WTC11 (cell line): ENCODE data around the gene IL10RB. TPM values are rescaled to one million over a fixed set of nuclear protein-coding genes. Genes with fewer than 3 reads are reported as not detected.

Experiments used
- ETV6 ChIP-seq: sonication (generic); formaldehyde crosslinking; IDR thresholded peaks from 2 replicates; pipeline ENCODE4 v1.8.1; 2022; ENCODE audit warnings: mild to moderate bottlenecking, missing genetic modification reagents
- FOXJ3 ChIP-seq: sonication (generic); formaldehyde crosslinking; IDR thresholded peaks from 2 replicates; pipeline ENCODE4 v1.9.0; 2021; ENCODE audit warnings: missing genetic modification reagents, mild to moderate bottlenecking, borderline replicate concordance
- GRHL2 ChIP-seq: fragments of 250-450 bp; sonication (Bioruptor Pico); IDR thresholded peaks from 2 replicates; pipeline ENCODE4 v1.8.0; 2022; ENCODE audit warnings: mild to moderate bottlenecking, moderate library complexity; ENCODE audit not compliant: insufficient replicate concordance, severe bottlenecking
- JAZF1 ChIP-seq: fragments of 250-450 bp; sonication (Bioruptor Pico); IDR thresholded peaks from 2 replicates; pipeline ENCODE4 v1.9.0; 2021; ENCODE audit warnings: moderate library complexity, mild to moderate bottlenecking, inconsistent platforms
- NFYB ChIP-seq: sonication (generic); formaldehyde crosslinking; conservative IDR thresholded peaks from 2 replicates; pipeline ENCODE4 v1.8.0; 2022; ENCODE audit warnings: low read depth, missing genetic modification reagents
- SMAD4 ChIP-seq: sonication (generic); formaldehyde crosslinking; IDR thresholded peaks from 2 replicates; pipeline ENCODE4 v1.8.0; 2022; ENCODE audit warnings: mild to moderate bottlenecking, missing genetic modification reagents
- SP1 ChIP-seq: sonication (generic); formaldehyde crosslinking; conservative IDR thresholded peaks from 2 replicates; pipeline ENCODE4 v1.8.1; 2022; ENCODE audit warnings: missing genetic modification reagents
- ZNF121 ChIP-seq: sonication (generic); formaldehyde crosslinking; IDR thresholded peaks from 2 replicates; pipeline ENCODE4 v1.8.0; 2023; ENCODE audit warnings: missing genetic modification reagents
- ZNF232 ChIP-seq: sonication (generic); formaldehyde crosslinking; IDR thresholded peaks from 2 replicates; pipeline ENCODE4 v1.8.0; 2022; ENCODE audit warnings: mild to moderate bottlenecking, missing genetic modification reagents
- ZNF263 ChIP-seq: sonication (generic); formaldehyde crosslinking; IDR thresholded peaks from 2 replicates; pipeline ENCODE4 v1.8.1; 2022; ENCODE audit warnings: low read depth, mild to moderate bottlenecking, moderate library complexity, missing genetic modification reagents
- ZNF317 ChIP-seq: sonication (generic); formaldehyde crosslinking; IDR thresholded peaks from 2 replicates; pipeline ENCODE4 v1.8.1; 2023; ENCODE audit warnings: low read depth, mild to moderate bottlenecking, moderate library complexity, missing genetic modification reagents, borderline replicate concordance
- total RNA-seq: library from RNA; stranded (reverse); gene quantifications from 3 replicates; pipeline ENCODE4 v1.2.3, GENCODE V29; 2021
- TF ChIP-seq, protein P1 (sequence below): sonication (generic); formaldehyde crosslinking; IDR thresholded peaks from 2 replicates; pipeline ENCODE4 v1.8.0; 2023; ENCODE audit warnings: missing genetic modification reagents, mild to moderate bottlenecking, borderline replicate concordance
- TF ChIP-seq, protein P2 (sequence below): sonication (generic); formaldehyde crosslinking; IDR thresholded peaks from 2 replicates; pipeline ENCODE4 v1.8.1; 2022; ENCODE audit warnings: missing genetic modification reagents, borderline replicate concordance
- TF ChIP-seq, protein P3 (sequence below): sonication (generic); formaldehyde crosslinking; IDR thresholded peaks from 2 replicates; pipeline ENCODE4 v1.8.1; 2023; ENCODE audit warnings: mild to moderate bottlenecking, missing genetic modification reagents
- TF ChIP-seq, protein P4 (sequence below): sonication (generic); formaldehyde crosslinking; IDR thresholded peaks from 2 replicates; pipeline ENCODE4 v1.8.1; 2022; ENCODE audit warnings: low read depth, missing genetic modification reagents, borderline replicate concordance
- TF ChIP-seq, protein P5 (sequence below): fragments of 250-450 bp; sonication (Bioruptor Pico); IDR thresholded peaks from 2 replicates; pipeline ENCODE4 v1.8.0; 2021; ENCODE audit warnings: mild to moderate bottlenecking
- TF ChIP-seq, protein P6 (sequence below): sonication (generic); formaldehyde crosslinking; IDR thresholded peaks from 2 replicates; pipeline ENCODE4 v1.8.0; 2022; ENCODE audit warnings: mild to moderate bottlenecking, missing genetic modification reagents
- TF ChIP-seq, protein P7 (sequence below): sonication (generic); formaldehyde crosslinking; IDR thresholded peaks from 2 replicates; pipeline ENCODE4 v1.8.1; 2022; ENCODE audit warnings: low read depth, mild to moderate bottlenecking, moderate library complexity, missing genetic modification reagents, borderline replicate concordance

Gene IL10RB
- total RNA-seq, 1 experiment from 2014 or later: 3.7 TPM

DNA sequence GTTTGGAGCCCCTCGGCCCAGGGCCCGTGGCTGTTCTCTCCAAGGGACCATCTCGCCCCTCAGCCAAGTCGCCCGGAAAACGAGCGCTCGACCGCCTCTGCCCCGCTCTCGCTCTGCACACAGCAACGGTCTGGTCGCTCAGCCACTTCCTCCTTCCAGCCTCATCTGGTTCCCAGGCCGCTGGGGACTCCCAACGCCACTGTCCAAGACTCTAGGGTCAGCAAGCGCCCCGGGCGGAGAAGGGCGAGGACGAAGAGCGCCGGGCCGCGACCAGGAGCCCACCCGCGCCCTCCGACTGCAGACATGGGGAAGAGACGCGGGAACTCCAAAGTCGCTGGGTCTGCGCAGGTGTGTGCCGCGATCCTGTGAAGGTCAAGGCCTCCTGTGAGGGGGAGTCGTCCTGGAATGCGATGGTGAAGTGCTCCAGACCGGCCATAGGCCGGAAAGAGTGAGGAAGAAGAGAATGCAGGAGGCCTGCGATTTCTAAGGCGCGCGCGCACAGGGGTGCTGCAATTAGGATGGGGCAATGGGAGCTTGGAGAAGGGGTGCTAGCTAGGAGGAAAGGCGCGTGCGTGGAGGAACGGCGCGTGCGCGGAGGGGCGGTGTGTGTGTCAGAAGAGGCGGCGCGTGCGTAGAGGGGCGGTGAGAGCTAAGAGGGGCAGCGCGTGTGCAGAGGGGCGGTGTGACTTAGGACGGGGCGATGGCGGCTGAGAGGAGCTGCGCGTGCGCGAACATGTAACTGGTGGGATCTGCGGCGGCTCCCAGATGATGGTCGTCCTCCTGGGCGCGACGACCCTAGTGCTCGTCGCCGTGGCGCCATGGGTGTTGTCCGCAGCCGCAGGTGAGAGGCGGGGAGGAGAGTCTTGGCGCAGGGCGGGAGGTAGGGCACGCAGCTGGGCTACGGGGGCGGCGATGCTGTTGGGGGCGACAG, 58.4 kb downstream of the IL10RB start, which contains the start of gene IFNAR1 (continued):
- TF ChIP-seq, protein P1, sequence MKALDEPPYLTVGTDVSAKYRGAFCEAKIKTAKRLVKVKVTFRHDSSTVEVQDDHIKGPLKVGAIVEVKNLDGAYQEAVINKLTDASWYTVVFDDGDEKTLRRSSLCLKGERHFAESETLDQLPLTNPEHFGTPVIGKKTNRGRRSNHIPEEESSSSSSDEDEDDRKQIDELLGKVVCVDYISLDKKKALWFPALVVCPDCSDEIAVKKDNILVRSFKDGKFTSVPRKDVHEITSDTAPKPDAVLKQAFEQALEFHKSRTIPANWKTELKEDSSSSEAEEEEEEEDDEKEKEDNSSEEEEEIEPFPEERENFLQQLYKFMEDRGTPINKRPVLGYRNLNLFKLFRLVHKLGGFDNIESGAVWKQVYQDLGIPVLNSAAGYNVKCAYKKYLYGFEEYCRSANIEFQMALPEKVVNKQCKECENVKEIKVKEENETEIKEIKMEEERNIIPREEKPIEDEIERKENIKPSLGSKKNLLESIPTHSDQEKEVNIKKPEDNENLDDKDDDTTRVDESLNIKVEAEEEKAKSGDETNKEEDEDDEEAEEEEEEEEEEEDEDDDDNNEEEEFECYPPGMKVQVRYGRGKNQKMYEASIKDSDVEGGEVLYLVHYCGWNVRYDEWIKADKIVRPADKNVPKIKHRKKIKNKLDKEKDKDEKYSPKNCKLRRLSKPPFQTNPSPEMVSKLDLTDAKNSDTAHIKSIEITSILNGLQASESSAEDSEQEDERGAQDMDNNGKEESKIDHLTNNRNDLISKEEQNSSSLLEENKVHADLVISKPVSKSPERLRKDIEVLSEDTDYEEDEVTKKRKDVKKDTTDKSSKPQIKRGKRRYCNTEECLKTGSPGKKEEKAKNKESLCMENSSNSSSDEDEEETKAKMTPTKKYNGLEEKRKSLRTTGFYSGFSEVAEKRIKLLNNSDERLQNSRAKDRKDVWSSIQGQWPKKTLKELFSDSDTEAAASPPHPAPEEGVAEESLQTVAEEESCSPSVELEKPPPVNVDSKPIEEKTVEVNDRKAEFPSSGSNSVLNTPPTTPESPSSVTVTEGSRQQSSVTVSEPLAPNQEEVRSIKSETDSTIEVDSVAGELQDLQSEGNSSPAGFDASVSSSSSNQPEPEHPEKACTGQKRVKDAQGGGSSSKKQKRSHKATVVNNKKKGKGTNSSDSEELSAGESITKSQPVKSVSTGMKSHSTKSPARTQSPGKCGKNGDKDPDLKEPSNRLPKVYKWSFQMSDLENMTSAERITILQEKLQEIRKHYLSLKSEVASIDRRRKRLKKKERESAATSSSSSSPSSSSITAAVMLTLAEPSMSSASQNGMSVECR (CRISPR knock-in tag): no peak
- TF ChIP-seq GRHL2 (CRISPR knock-in tag) (no peak), ZNF121 (CRISPR knock-in tag) (0 out of 2 replicates have a peak, but pooled peaks have one; percentile 16), JAZF1 (CRISPR knock-in tag) (no peak), NFYB (CRISPR knock-in tag) (no peak), SMAD4 (CRISPR knock-in tag) (no peak), ZNF263 (no peak), ZNF317 (CRISPR knock-in tag) (no peak), ETV6 (CRISPR knock-in tag) (peak; percentile 94), SP1 (CRISPR knock-in tag) (peak; percentile 50; the same call in 1 of the 2 replicates), ZNF232 (peak; percentile 90; the same call in 1 of the 2 replicates), FOXJ3 (CRISPR knock-in tag) (no peak; the same call in 1 of the 2 replicates)
- TF ChIP-seq, protein P2, sequence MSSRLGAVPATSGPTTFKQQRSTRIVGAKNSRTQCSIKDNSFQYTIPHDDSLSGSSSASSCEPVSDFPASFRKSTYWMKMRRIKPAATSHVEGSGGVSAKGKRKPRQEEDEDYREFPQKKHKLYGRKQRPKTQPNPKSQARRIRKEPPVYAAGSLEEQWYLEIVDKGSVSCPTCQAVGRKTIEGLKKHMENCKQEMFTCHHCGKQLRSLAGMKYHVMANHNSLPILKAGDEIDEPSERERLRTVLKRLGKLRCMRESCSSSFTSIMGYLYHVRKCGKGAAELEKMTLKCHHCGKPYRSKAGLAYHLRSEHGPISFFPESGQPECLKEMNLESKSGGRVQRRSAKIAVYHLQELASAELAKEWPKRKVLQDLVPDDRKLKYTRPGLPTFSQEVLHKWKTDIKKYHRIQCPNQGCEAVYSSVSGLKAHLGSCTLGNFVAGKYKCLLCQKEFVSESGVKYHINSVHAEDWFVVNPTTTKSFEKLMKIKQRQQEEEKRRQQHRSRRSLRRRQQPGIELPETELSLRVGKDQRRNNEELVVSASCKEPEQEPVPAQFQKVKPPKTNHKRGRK (CRISPR knock-in tag): no peak
- TF ChIP-seq, protein P3, sequence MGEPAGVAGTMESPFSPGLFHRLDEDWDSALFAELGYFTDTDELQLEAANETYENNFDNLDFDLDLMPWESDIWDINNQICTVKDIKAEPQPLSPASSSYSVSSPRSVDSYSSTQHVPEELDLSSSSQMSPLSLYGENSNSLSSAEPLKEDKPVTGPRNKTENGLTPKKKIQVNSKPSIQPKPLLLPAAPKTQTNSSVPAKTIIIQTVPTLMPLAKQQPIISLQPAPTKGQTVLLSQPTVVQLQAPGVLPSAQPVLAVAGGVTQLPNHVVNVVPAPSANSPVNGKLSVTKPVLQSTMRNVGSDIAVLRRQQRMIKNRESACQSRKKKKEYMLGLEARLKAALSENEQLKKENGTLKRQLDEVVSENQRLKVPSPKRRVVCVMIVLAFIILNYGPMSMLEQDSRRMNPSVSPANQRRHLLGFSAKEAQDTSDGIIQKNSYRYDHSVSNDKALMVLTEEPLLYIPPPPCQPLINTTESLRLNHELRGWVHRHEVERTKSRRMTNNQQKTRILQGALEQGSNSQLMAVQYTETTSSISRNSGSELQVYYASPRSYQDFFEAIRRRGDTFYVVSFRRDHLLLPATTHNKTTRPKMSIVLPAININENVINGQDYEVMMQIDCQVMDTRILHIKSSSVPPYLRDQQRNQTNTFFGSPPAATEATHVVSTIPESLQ (CRISPR knock-in tag): no peak
- TF ChIP-seq, protein P4, sequence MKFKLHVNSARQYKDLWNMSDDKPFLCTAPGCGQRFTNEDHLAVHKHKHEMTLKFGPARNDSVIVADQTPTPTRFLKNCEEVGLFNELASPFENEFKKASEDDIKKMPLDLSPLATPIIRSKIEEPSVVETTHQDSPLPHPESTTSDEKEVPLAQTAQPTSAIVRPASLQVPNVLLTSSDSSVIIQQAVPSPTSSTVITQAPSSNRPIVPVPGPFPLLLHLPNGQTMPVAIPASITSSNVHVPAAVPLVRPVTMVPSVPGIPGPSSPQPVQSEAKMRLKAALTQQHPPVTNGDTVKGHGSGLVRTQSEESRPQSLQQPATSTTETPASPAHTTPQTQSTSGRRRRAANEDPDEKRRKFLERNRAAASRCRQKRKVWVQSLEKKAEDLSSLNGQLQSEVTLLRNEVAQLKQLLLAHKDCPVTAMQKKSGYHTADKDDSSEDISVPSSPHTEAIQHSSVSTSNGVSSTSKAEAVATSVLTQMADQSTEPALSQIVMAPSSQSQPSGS (CRISPR knock-in tag): no peak
- TF ChIP-seq, protein P5, sequence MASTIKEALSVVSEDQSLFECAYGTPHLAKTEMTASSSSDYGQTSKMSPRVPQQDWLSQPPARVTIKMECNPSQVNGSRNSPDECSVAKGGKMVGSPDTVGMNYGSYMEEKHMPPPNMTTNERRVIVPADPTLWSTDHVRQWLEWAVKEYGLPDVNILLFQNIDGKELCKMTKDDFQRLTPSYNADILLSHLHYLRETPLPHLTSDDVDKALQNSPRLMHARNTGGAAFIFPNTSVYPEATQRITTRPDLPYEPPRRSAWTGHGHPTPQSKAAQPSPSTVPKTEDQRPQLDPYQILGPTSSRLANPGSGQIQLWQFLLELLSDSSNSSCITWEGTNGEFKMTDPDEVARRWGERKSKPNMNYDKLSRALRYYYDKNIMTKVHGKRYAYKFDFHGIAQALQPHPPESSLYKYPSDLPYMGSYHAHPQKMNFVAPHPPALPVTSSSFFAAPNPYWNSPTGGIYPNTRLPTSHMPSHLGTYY (CRISPR knock-in tag): no peak
- TF ChIP-seq, protein P6, sequence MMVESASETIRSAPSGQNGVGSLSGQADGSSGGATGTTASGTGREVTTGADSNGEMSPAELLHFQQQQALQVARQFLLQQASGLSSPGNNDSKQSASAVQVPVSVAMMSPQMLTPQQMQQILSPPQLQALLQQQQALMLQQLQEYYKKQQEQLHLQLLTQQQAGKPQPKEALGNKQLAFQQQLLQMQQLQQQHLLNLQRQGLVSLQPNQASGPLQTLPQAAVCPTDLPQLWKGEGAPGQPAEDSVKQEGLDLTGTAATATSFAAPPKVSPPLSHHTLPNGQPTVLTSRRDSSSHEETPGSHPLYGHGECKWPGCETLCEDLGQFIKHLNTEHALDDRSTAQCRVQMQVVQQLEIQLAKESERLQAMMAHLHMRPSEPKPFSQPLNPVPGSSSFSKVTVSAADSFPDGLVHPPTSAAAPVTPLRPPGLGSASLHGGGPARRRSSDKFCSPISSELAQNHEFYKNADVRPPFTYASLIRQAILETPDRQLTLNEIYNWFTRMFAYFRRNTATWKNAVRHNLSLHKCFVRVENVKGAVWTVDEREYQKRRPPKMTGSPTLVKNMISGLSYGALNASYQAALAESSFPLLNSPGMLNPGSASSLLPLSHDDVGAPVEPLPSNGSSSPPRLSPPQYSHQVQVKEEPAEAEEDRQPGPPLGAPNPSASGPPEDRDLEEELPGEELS (CRISPR knock-in tag): peak; percentile 91
- TF ChIP-seq, protein P7, sequence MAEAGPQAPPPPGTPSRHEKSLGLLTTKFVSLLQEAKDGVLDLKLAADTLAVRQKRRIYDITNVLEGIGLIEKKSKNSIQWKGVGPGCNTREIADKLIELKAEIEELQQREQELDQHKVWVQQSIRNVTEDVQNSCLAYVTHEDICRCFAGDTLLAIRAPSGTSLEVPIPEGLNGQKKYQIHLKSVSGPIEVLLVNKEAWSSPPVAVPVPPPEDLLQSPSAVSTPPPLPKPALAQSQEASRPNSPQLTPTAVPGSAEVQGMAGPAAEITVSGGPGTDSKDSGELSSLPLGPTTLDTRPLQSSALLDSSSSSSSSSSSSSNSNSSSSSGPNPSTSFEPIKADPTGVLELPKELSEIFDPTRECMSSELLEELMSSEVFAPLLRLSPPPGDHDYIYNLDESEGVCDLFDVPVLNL (CRISPR knock-in tag): peak; percentile 65; the same call in 1 of the 2 replicates
